GM21723 (cell line): Measurements from ENCODE around the gene PEX3.
"Not testable (repeated sequence)": the region's sequence is repeated elsewhere in the genome, so short reads cannot be mapped to it uniquely, and the experiment has no call there.

Source experiments
- ATAC-seq: cut with Tn5 transposase; IDR thresholded peaks from one replicate; pipeline ENCODE4 v1.9.1; 2021; ENCODE audit warnings: mild to moderate bottlenecking, moderate library complexity; ENCODE audit not compliant: unreplicated experiment

PEX3 gene

DNA sequence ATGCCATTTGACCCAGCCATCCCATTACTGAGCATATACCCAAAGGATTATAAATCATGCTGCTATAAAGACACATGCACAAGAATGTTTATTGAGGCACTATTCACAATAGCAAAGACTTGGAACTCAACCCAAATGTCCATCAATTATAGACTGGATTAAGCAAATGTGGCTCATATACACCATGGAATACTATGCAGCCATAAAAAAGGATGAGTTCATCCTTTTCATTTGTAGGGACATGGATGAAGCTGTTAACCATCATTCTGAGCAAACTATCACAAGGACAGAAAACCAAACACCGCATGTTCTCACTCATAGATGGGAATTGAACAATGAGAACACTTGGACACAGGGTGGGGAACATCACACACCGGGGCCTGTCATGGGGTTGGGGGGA, 2.7 kb upstream of the PEX3 start:
- not testable (repeated sequence) for ATAC-seq

DNA sequence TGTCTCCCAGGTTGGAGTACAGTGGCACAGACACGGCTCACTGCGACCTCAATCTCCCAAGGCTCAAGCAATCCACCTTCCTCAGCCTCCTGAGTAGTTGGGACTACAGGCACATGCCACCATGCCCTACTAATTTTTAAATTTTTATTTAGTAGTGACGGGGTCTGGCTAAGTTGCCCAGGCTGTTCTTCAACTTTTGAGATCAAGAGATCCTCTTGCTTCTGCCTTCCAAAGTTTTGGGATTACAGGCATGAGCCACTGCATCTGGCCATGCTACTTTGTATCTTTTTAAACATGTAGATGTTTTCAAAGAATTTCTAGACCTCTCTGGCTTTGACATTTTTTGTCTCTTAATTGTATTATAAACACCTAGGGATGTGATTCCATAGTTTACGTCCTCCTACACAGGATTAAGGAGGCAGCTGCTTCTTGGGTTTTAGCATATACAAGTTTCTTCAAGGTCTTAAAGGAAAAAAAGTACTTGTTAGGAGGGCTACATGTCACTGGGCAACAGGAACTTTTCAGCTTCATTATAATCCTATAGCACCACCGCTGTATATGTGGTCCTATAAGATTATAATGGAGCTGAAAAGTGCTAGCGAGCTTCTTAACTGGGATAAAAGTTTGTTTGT, 1.4 kb upstream of the PEX3 start:
- no peak for ATAC-seq

DNA sequence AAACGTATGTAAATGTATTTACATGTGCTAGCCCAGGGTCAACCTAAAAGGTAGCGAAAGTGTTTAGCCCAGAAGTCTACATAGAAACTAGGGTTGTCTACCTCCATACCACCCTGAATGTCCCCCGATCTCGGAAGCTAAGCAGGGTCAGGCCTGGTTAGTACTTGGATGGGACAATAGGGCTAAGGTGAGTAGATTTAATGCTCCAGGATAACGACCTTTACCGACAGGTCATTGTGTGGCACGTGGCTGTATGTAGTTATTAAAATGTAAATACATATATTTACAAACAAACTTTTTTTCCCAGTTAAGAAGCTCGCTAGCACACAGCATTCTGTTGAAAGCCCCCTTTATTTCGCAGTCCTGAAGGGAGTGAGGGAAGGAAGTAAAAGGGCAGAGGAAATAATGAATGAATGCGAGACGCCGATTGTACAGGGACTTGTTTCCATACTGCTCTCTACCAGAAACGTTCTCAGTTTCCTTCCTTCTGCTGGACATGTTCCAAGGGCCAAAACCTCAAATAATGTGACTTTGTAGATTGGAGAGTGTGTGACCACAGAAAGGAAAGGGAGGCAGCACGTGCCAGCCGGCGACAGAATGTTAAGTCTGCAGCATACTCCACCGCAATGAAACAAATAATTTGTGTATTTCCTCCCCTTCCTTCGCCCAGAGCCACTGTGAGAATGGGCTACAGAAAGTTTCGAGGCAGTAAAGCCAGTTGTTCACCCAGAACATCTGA, 722 bp upstream of the PEX3 start:
- ATAC-seq = peak; percentile 10

GRCh38 chr6:143451531-143451930, 926 bp downstream of the PEX3 start:
- ATAC-seq = no peak

- ATAC-seq = no peak
These were observed 7.2 kb downstream of the PEX3 start for GRCh38 chr6:143457563-143458359.

DNA sequence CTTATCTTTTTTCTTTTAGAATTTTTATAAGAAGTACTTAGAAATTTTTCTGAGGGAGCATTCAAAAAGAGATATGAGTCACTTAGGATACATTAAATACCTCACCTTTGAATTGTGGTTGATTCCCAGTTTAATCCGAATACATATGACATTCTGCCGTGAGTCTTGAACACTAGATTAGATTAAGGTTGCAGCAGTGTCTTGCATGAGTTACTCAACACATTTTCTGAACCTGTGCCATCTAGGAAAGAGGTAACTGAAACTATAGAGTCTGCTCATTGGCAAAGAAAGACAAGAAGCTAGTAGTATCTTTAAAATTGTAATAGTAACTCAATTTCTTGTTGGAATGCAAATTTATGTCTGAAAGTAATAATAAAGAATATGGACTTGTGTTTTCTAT, 14.9 kb downstream of the PEX3 start:
- ATAC-seq = no peak

- ATAC-seq = no peak
These were observed 17.4 kb downstream of the PEX3 start for GRCh38 chr6:143468026-143468425.

DNA sequence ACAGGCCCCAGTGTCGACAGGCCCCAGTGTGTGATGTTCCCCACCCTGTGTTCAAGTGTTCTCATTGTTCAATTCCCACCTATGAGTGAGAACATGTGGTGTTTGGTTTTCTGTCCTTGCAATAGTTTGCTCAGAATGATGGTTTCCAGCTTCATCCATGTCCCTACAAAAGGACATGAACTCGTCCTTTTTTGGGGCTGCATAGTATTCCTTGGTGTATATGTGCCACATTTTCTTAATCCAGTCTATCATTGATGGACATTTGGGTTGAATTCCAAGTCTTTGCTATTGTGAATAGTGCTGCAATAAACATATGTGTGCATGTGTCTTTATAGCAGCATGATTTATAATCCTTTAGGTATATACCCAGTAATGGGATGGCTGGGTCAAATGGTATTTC, 18.2 kb downstream of the PEX3 start:
- ATAC-seq = not testable (repeated sequence)

- ATAC-seq = no peak
These were observed 21.2 kb downstream of the PEX3 start for GRCh38 chr6:143471822-143472221.

- no peak for ATAC-seq
These were observed 25.9 kb downstream of the PEX3 start for GRCh38 chr6:143476545-143476944.

- ATAC-seq = no peak
These were observed 28.0 kb downstream of the PEX3 start for GRCh38 chr6:143478479-143479062.

DNA sequence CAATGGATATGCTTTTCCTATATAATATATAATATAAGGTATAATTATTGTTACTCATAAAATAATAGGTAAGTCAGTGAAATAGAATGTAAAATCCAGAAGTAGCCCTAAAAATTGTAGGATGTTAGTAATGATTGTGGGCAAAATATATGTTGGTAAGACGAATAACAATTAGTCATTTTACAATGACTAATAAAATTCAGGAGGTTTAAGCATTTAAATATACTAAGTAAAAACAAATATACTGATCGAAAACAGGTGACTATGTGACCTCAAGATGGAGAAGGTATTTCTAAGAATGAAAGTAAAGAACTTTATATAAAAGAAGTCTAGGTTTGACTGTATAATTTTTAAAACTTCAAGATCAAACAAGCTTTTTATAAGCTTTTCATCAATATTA, 32.0 kb downstream of the PEX3 start:
- ATAC-seq = no peak

- ATAC-seq = no peak
These were observed 35.4 kb downstream of the PEX3 start for GRCh38 chr6:143485967-143486366.

DNA sequence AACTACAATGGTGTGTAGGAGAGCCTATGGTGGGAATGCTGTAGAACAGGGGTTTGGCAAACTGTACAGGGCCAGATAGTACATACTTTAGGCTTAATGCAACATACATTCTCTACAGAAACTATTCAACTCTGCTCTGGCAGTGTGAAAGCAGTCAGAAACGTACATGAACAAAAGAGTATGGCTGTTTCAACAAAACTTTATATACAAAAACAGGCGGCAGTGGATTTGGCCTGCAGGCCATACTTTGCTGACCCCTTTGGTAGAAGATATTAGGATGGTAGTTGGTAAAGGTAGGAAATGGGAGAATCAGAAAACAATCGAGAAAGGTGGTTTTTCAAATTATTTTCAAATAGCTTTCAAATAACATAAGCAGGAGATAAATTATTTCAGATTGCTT, 36.1 kb downstream of the PEX3 start:
- ATAC-seq = no peak

GRCh38 chr6:143490244-143490643, 39.6 kb downstream of the PEX3 start:
- ATAC-seq = no peak

GRCh38 chr6:143490775-143491174, 40.2 kb downstream of the PEX3 start:
- ATAC-seq = no peak

DNA sequence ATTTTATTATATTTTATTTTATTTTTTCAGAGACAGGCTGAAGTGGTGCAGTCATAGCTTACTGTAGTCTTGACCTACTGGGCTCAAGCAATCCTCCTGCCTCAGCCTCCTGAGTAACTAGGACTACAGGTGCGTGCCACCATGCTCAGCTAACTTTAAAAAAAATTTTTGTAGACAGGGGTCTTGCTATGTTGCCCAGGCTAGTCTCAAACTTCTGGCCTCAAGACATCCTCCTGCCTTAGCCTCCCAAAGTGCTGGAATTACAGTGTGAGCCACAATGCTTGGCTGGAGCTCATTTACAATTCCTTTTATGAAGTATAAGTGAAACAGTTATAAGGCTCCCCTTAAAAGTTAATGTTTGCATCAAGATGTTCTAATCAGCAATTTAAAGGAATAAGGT, 46.4 kb downstream of the PEX3 start:
- ATAC-seq = no peak

GRCh38 chr6:143498428-143498827, 47.8 kb downstream of the PEX3 start:
- ATAC-seq = no peak

- no peak for ATAC-seq
These were observed 51.2 kb downstream of the PEX3 start for GRCh38 chr6:143501851-143502250.

- no peak for ATAC-seq
These were observed 53.8 kb downstream of the PEX3 start for GRCh38 chr6:143504369-143504768.

DNA sequence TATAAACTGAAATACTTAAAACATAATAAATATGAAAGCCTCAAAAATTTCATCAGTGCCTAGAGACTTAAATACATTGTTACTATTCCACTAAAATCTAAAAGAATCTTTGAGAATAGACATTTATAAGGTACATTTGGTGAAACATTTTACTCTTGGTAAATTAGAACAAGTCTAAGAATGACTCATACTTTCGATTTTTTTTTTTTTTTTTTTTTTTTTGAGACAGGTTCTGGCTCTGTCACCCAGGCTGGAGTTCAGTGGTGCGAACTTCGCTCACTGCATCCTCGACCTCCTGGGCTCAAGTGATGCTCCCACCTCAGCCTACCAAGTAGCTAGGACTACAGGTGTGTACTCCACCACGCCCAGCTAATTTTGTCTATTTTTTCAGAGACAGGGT, 54.5 kb downstream of the PEX3 start:
- peak; percentile 50 for ATAC-seq

- ATAC-seq = peak; percentile 45
These were observed 54.9 kb downstream of the PEX3 start for GRCh38 chr6:143505537-143505936.
